ENCODE measurements around the gene ROR1. TPM values are rescaled to one million over a fixed set of nuclear protein-coding genes. Genes with fewer than 3 reads are reported as not detected.

ROR1 gene
- total and polyA plus RNA-seq, 2 donors (not counting 1 experiment from before 2014, with no cell fraction given), result 14.5 to 16.5 TPM

GRCh38 chr1:64150266-64150665 lies 376.4 kb downstream of the ROR1 start:
- no peaks in the 10 kb centered on the region for H4K20me1 ChIP-seq (ENCODE audit: control insufficient read depth, extremely low read depth, insufficient read depth, low read length)
- H3K9ac ChIP-seq (ENCODE audit: insufficient read depth, low read length), result no peak overlapping the region
- no peaks in the 10 kb centered on the region for H3K79me2 ChIP-seq (ENCODE audit: control insufficient read depth, insufficient read depth, low read length)
- no peaks in the 10 kb centered on the region for H3K27me3 ChIP-seq (ENCODE audit: control insufficient read depth, insufficient read depth, low read length)
- H3K4me3 ChIP-seq (replicated peaks in 1 of 4; ENCODE audit: control extremely low read depth in 1 of 4, insufficient read depth in 1 of 4, low read depth in 3 of 4, low read length in 4 of 4), result no peak overlapping the region
- TF ChIP-seq EZH2 (IDR thresholded peaks at IDR 0.05; ENCODE audit: low read length, missing control alignments) (no peak), CTCF (conservative IDR thresholded peaks at IDR 0.05 in 1 of 2, IDR thresholded peaks at IDR 0.05 in 1 of 2; ENCODE audit: low read depth in 1 of 2, low read length in 2 of 2) (no peak)
- no peak overlapping the region for H3K4me2 ChIP-seq (ENCODE audit: extremely low read depth, insufficient read depth, low read length)
- no peaks in the 10 kb centered on the region for H3K9me3 ChIP-seq (ENCODE audit: control insufficient read depth, insufficient read depth, low read depth, low read length)
- H3K27ac ChIP-seq (ENCODE audit: insufficient read depth, low read length), result no peak overlapping the region
- no peaks in the 10 kb centered on the region for H3K36me3 ChIP-seq (ENCODE audit: control insufficient read depth, insufficient read depth, low read length)
- H2AFZ ChIP-seq (ENCODE audit: low read length), result no peak overlapping the region
- no peak for DNase-seq (ENCODE audit: low read depth in 2 of 2)
- H3K4me1 ChIP-seq (ENCODE audit: control insufficient read depth, extremely low read depth, insufficient read depth, low read length), result no peaks in the 10 kb centered on the region

- no peaks in the 10 kb centered on the region for H3K36me3 ChIP-seq (ENCODE audit: control insufficient read depth, insufficient read depth, low read length)
- no peaks in the 10 kb centered on the region for H3K4me1 ChIP-seq (ENCODE audit: control insufficient read depth, extremely low read depth, insufficient read depth, low read length)
- no peak overlapping the region for H3K4me2 ChIP-seq (ENCODE audit: extremely low read depth, insufficient read depth, low read length)
- no peak overlapping the region for H2AFZ ChIP-seq (ENCODE audit: low read length)
- no peaks in the 10 kb centered on the region for H3K27me3 ChIP-seq (ENCODE audit: control insufficient read depth, insufficient read depth, low read length)
- H3K79me2 ChIP-seq (ENCODE audit: control insufficient read depth, insufficient read depth, low read length), result no peaks in the 10 kb centered on the region
- no peaks in the 10 kb centered on the region for H3K9me3 ChIP-seq (ENCODE audit: control insufficient read depth, insufficient read depth, low read depth, low read length)
- H4K20me1 ChIP-seq (ENCODE audit: control insufficient read depth, extremely low read depth, insufficient read depth, low read length), result no peaks in the 10 kb centered on the region
- H3K27ac ChIP-seq (ENCODE audit: insufficient read depth, low read length), result no peak overlapping the region
- no peak overlapping the region for H3K4me3 ChIP-seq (replicated peaks in 1 of 4; ENCODE audit: control extremely low read depth in 1 of 4, insufficient read depth in 1 of 4, low read depth in 3 of 4, low read length in 4 of 4)
- H3K9ac ChIP-seq (ENCODE audit: insufficient read depth, low read length), result no peak overlapping the region
- no peak for TF ChIP-seq CTCF (conservative IDR thresholded peaks at IDR 0.05 in 1 of 2, IDR thresholded peaks at IDR 0.05 in 1 of 2; ENCODE audit: low read depth in 1 of 2, low read length in 2 of 2)
- no peak for TF ChIP-seq EZH2 (IDR thresholded peaks at IDR 0.05; ENCODE audit: low read length, missing control alignments)
- DNase-seq (ENCODE audit: low read depth in 2 of 2), result no peak
These were observed 377.0 kb downstream of the ROR1 start for GRCh38 chr1:64150729-64151230.

- Histone ChIP-seq H3K4me3 (replicated peaks in 1 of 4; ENCODE audit: control extremely low read depth in 1 of 4, insufficient read depth in 1 of 4, low read depth in 3 of 4, low read length in 4 of 4) (no peak overlapping the region), H2AFZ (ENCODE audit: low read length) (no peak overlapping the region), H3K36me3 (ENCODE audit: control insufficient read depth, insufficient read depth, low read length) (no peaks in the 10 kb centered on the region), H3K9me3 (ENCODE audit: control insufficient read depth, insufficient read depth, low read depth, low read length) (no peaks in the 10 kb centered on the region), H3K27me3 (ENCODE audit: control insufficient read depth, insufficient read depth, low read length) (no peaks in the 10 kb centered on the region), H3K9ac (ENCODE audit: insufficient read depth, low read length) (no peak overlapping the region), H4K20me1 (ENCODE audit: control insufficient read depth, extremely low read depth, insufficient read depth, low read length) (no peaks in the 10 kb centered on the region), H3K27ac (ENCODE audit: insufficient read depth, low read length) (no peak overlapping the region), H3K79me2 (ENCODE audit: control insufficient read depth, insufficient read depth, low read length) (no peaks in the 10 kb centered on the region), H3K4me2 (ENCODE audit: extremely low read depth, insufficient read depth, low read length) (no peak overlapping the region), H3K4me1 (ENCODE audit: control insufficient read depth, extremely low read depth, insufficient read depth, low read length) (no peaks in the 10 kb centered on the region)
- TF ChIP-seq CTCF (conservative IDR thresholded peaks at IDR 0.05 in 1 of 2, IDR thresholded peaks at IDR 0.05 in 1 of 2; ENCODE audit: low read depth in 1 of 2, low read length in 2 of 2), result no peak
- no peak for TF ChIP-seq EZH2 (IDR thresholded peaks at IDR 0.05; ENCODE audit: low read length, missing control alignments)
- DNase-seq (ENCODE audit: low read depth in 2 of 2), result no peak
These were observed 381.5 kb downstream of the ROR1 start for GRCh38 chr1:64155278-64155677.
